Type B pancreatic cell (in vitro differentiated cells): Measurements from ENCODE around the gene COPG2. TPM values are rescaled to one million over a fixed set of nuclear protein-coding genes. Genes with fewer than 3 reads are reported as not detected.
"Not testable (repeated sequence)": the region's sequence is repeated elsewhere in the genome, so short reads cannot be mapped to it uniquely, and the experiment has no call there.

ENCODE experiments used
- DNase-seq: peaks from one replicate; pipeline ENCODE4 v3.0.0; 2021; ENCODE audit warnings: mixed read lengths; ENCODE audit not compliant: unreplicated experiment; ENCODE audit errors: extremely low spot score
- H3K27ac Mint-ChIP-seq: 2 replicates; pipeline ENCODE4 v1.8.0; 2021; ENCODE audit warnings: mild to moderate bottlenecking, mixed read lengths
- H3K27me3 Mint-ChIP-seq: 2 replicates; pipeline ENCODE4 v1.8.0; 2021; ENCODE audit warnings: mixed read lengths
- H3K36me3 Mint-ChIP-seq: 2 replicates; pipeline ENCODE4 v1.8.0; 2021; ENCODE audit warnings: mixed read lengths
- H3K4me1 Mint-ChIP-seq: one replicate; pipeline ENCODE4 v1.8.0; 2021; ENCODE audit warnings: mixed read lengths; ENCODE audit not compliant: unreplicated experiment
- H3K4me3 Mint-ChIP-seq: 2 replicates; pipeline ENCODE4 v1.8.0; 2021; ENCODE audit warnings: mild to moderate bottlenecking, mixed read lengths
- H3K9me3 Mint-ChIP-seq: 2 replicates; pipeline ENCODE4 v1.8.0; 2021; ENCODE audit warnings: mixed read lengths
- CTCF ChIP-seq: fragments of 200-600 bp; sonication (generic); conservative IDR thresholded peaks from 2 replicates; pipeline ENCODE4 v1.5.0; 2021; ENCODE audit warnings: antibody characterized with exemption, mild to moderate bottlenecking
- total RNA-seq: library from RNA; stranded (reverse); gene quantifications from 2 replicates; pipeline ENCODE4 v1.2.1, GENCODE V29; 2021; ENCODE audit warnings: low replicate concordance

The COPG2 gene
- total RNA-seq, 1 donor from 2014 or later = 51.6 TPM

- Mint-ChIP-seq H3K9me3 (no peaks in the 10 kb centered on the region), H3K4me3 (peak overlapping the region; percentile 41), H3K4me1 (no peaks in the 10 kb centered on the region), H3K27me3 (no peaks in the 10 kb centered on the region), H3K27ac (peak overlapping the region; percentile 17), H3K36me3 (peaks cover 38% of the 10 kb centered on the region)
- no peak for TF ChIP-seq CTCF
- no peak for DNase-seq
These were observed 109.4 kb downstream of the COPG2 start for GRCh38 chr7:130559184-130559583.

GRCh38 chr7:130554481-130554880 lies 114.1 kb downstream of the COPG2 start:
- H3K27me3 Mint-ChIP-seq = no peaks in the 10 kb centered on the region
- H3K4me3 Mint-ChIP-seq = no peak overlapping the region
- TF ChIP-seq CTCF = no peak
- H3K27ac Mint-ChIP-seq = no peak overlapping the region
- H3K4me1 Mint-ChIP-seq = no peaks in the 10 kb centered on the region
- DNase-seq = no peak
- no peaks in the 10 kb centered on the region for H3K9me3 Mint-ChIP-seq
- peaks cover 52% of the 10 kb centered on the region for H3K36me3 Mint-ChIP-seq

GRCh38 chr7:130553398-130554029 lies 115.0 kb downstream of the COPG2 start:
- Mint-ChIP-seq H3K9me3 (no peaks in the 10 kb centered on the region), H3K4me1 (no peaks in the 10 kb centered on the region), H3K36me3 (peaks cover 52% of the 10 kb centered on the region), H3K27ac (no peak overlapping the region), H3K27me3 (no peaks in the 10 kb centered on the region), H3K4me3 (peak overlapping the region; percentile 31)
- TF ChIP-seq CTCF = no peak
- DNase-seq = no peak

- H3K4me1 Mint-ChIP-seq = no peaks in the 10 kb centered on the region
- no peak overlapping the region for H3K27ac Mint-ChIP-seq
- DNase-seq = no peak
- H3K9me3 Mint-ChIP-seq = no peaks in the 10 kb centered on the region
- no peak overlapping the region for H3K4me3 Mint-ChIP-seq
- TF ChIP-seq CTCF = no peak
- H3K36me3 Mint-ChIP-seq = peaks cover 29% of the 10 kb centered on the region
- H3K27me3 Mint-ChIP-seq = no peaks in the 10 kb centered on the region
These were observed 124.2 kb downstream of the COPG2 start for GRCh38 chr7:130544356-130544755.

- H3K27ac Mint-ChIP-seq = no peak overlapping the region
- H3K27me3 Mint-ChIP-seq = no peaks in the 10 kb centered on the region
- no peak overlapping the region for H3K4me3 Mint-ChIP-seq
- no peaks in the 10 kb centered on the region for H3K4me1 Mint-ChIP-seq
- no peaks in the 10 kb centered on the region for H3K9me3 Mint-ChIP-seq
- TF ChIP-seq CTCF = no peak
- peaks cover 23% of the 10 kb centered on the region for H3K36me3 Mint-ChIP-seq
- DNase-seq = no peak
These were observed 125.0 kb downstream of the COPG2 start for GRCh38 chr7:130543487-130544010.

- H3K4me1 Mint-ChIP-seq, H3K27ac Mint-ChIP-seq, H3K27me3 Mint-ChIP-seq, DNase-seq, H3K4me3 Mint-ChIP-seq, H3K9me3 Mint-ChIP-seq: not testable (repeated sequence)
- peaks cover 19% of the 10 kb centered on the region for H3K36me3 Mint-ChIP-seq
These were observed 126.3 kb downstream of the COPG2 start for GRCh38 chr7:130542297-130542696.

GRCh38 chr7:130541287-130541686 lies 127.3 kb downstream of the COPG2 start:
- not testable (repeated sequence) for H3K27ac Mint-ChIP-seq, H3K27me3 Mint-ChIP-seq, DNase-seq, H3K9me3 Mint-ChIP-seq, H3K4me3 Mint-ChIP-seq, H3K4me1 Mint-ChIP-seq
- H3K36me3 Mint-ChIP-seq = peaks cover 14% of the 10 kb centered on the region

GRCh38 chr7:130537894-130538293 lies 130.7 kb downstream of the COPG2 start:
- not testable (repeated sequence) for H3K9me3 Mint-ChIP-seq, DNase-seq, H3K4me1 Mint-ChIP-seq, H3K27me3 Mint-ChIP-seq, H3K36me3 Mint-ChIP-seq, H3K27ac Mint-ChIP-seq, H3K4me3 Mint-ChIP-seq
